SK-N-SH treated with all-trans-retinoic acid at 6 μM for 48 hours (cell line): ENCODE results near the gene OR1I1.

Source experiments
- ATAC-seq: fragments of 200-7000 bp; cut with Tn5 transposase; 3 replicates; pipeline ENCODE4 v1.9.1; 2020; ENCODE audit warnings: mild to moderate bottlenecking, moderate library complexity
- ARNTL ChIP-seq: fragments of 450-650 bp; formaldehyde crosslinking; IDR thresholded peaks from 2 replicates; pipeline ENCODE4 v1.5.0; 2020; ENCODE audit warnings: low read depth, mild to moderate bottlenecking, moderate library complexity, borderline replicate concordance
- BACH2 ChIP-seq: fragments of 250-450 bp; sonication (Bioruptor Pico); IDR thresholded peaks from 2 replicates; pipeline ENCODE4 v1.9.0; 2021; ENCODE audit warnings: mild to moderate bottlenecking, borderline replicate concordance
- CREB5 ChIP-seq: fragments of 250-450 bp; sonication (Bioruptor Pico); IDR thresholded peaks from 2 replicates; pipeline ENCODE4 v1.5.1; 2020; ENCODE audit warnings: low read depth, mild to moderate bottlenecking, moderate library complexity
- CSDC2 ChIP-seq: fragments of 250-450 bp; sonication (Bioruptor Pico); IDR thresholded peaks from 2 replicates; pipeline ENCODE4 v1.5.0; 2020; ENCODE audit warnings: mild to moderate bottlenecking, moderate library complexity
- CSRNP3 ChIP-seq: fragments of 250-450 bp; sonication (Bioruptor Pico); IDR thresholded peaks from 2 replicates; pipeline ENCODE4 v1.5.1; 2021; ENCODE audit warnings: mild to moderate bottlenecking, moderate library complexity
- ESRRG ChIP-seq: fragments of 250-450 bp; sonication (Bioruptor Pico); IDR thresholded peaks from 2 replicates; pipeline ENCODE4 v1.6.1; 2021; ENCODE audit warnings: mild to moderate bottlenecking
- GLIS3 ChIP-seq: fragments of 250-450 bp; sonication (Bioruptor Pico); IDR thresholded peaks from 2 replicates; pipeline ENCODE4 v1.5.0; 2020; ENCODE audit warnings: mild to moderate bottlenecking, moderate library complexity
- ISL1 ChIP-seq: fragments of 250-450 bp; sonication (Bioruptor Pico); IDR thresholded peaks from 2 replicates; pipeline ENCODE4 v2.1.2; 2022; ENCODE audit warnings: mild to moderate bottlenecking, moderate library complexity
- OSR1 ChIP-seq: fragments of 250-450 bp; sonication (Bioruptor Pico); IDR thresholded peaks from 2 replicates; pipeline ENCODE4 v1.8.0; 2022; ENCODE audit warnings: moderate library complexity, mild to moderate bottlenecking, inconsistent platforms
- PATZ1 ChIP-seq: fragments of 250-450 bp; sonication (Bioruptor Pico); IDR thresholded peaks from 2 replicates; pipeline ENCODE4 v1.8.0; 2020; ENCODE audit warnings: mild to moderate bottlenecking, moderate library complexity, borderline replicate concordance
- POU6F1 ChIP-seq: fragments of 250-450 bp; sonication (Bioruptor Pico); IDR thresholded peaks from 2 replicates; pipeline ENCODE4 v1.8.0; 2021; ENCODE audit warnings: low read depth, mild to moderate bottlenecking, moderate library complexity, borderline replicate concordance
- PPARA ChIP-seq: fragments of 250-450 bp; sonication (Bioruptor Pico); IDR thresholded peaks from 2 replicates; pipeline ENCODE4 v1.5.0; 2020; ENCODE audit warnings: mild to moderate bottlenecking, borderline replicate concordance
- RARB ChIP-seq: fragments of 250-450 bp; sonication (Bioruptor Pico); IDR thresholded peaks from 2 replicates; pipeline ENCODE4 v1.8.0; 2021; ENCODE audit warnings: mild to moderate bottlenecking, moderate library complexity
- SNAI2 ChIP-seq: fragments of 250-450 bp; sonication (Bioruptor Pico); IDR thresholded peaks from 2 replicates; pipeline ENCODE4 v1.5.0; 2020; ENCODE audit warnings: mild to moderate bottlenecking, moderate library complexity
- TSHZ2 ChIP-seq: fragments of 250-450 bp; sonication (Bioruptor Pico); IDR thresholded peaks from 2 replicates; pipeline ENCODE4 v1.5.0; 2020; ENCODE audit warnings: mild to moderate bottlenecking, moderate library complexity
- ZFP3 ChIP-seq: fragments of 250-450 bp; sonication (Bioruptor Pico); IDR thresholded peaks from 2 replicates; pipeline ENCODE4 v1.5.0; 2020; ENCODE audit warnings: mild to moderate bottlenecking, moderate library complexity
- ZFP30 ChIP-seq: fragments of 450-650 bp; formaldehyde crosslinking; IDR thresholded peaks from 2 replicates; pipeline ENCODE4 v1.5.0; 2022; ENCODE audit warnings: mild to moderate bottlenecking, moderate library complexity
- ZNF70 ChIP-seq: fragments of 450-650 bp; formaldehyde crosslinking; IDR thresholded peaks from 2 replicates; pipeline ENCODE4 v1.5.0; 2020; ENCODE audit warnings: mild to moderate bottlenecking, moderate library complexity
- ZNF8 ChIP-seq: fragments of 450-650 bp; formaldehyde crosslinking; IDR thresholded peaks from 2 replicates; pipeline ENCODE4 v1.5.0; 2020; ENCODE audit warnings: mild to moderate bottlenecking, moderate library complexity

Gene OR1I1

GRCh38 chr19:15099017-15099582 lies 17.1 kb downstream of the OR1I1 start:
- ATAC-seq = no peak
- no peak for TF ChIP-seq ZFP3 (CRISPR knock-in tag)

- no peak for TF ChIP-seq BACH2 (CRISPR knock-in tag)
- no peak for TF ChIP-seq CSDC2 (CRISPR knock-in tag)
- no peak for TF ChIP-seq PATZ1
- peak; percentile 75 for ATAC-seq
Measured at GRCh38 chr19:15101479-15102082, 19.6 kb downstream of the OR1I1 start.

- TF ChIP-seq OSR1 (CRISPR knock-in tag) = no peak
- no peak for TF ChIP-seq CSRNP3 (CRISPR knock-in tag)
- TF ChIP-seq GLIS3 (CRISPR knock-in tag) = no peak
- TF ChIP-seq ISL1 (CRISPR knock-in tag) = no peak
- no peak for TF ChIP-seq ARNTL (CRISPR knock-in tag)
- no peak for TF ChIP-seq BACH2 (CRISPR knock-in tag)
- TF ChIP-seq PPARA = no peak
- no peak for TF ChIP-seq ESRRG
- no peak for TF ChIP-seq ZFP3 (CRISPR knock-in tag)
- no peak for TF ChIP-seq ZNF70 (CRISPR knock-in tag)
- no peak for TF ChIP-seq ZNF8 (CRISPR knock-in tag)
- TF ChIP-seq CREB5 (CRISPR knock-in tag) = no peak
- TF ChIP-seq RARB (CRISPR knock-in tag) = no peak
- no peak for TF ChIP-seq TSHZ2
- TF ChIP-seq SNAI2 (CRISPR knock-in tag) = no peak
- ATAC-seq = no peak
Measured at GRCh38 chr19:15104003-15104402, 22.0 kb downstream of the OR1I1 start.

GRCh38 chr19:15104411-15104810 lies 22.4 kb downstream of the OR1I1 start:
- TF ChIP-seq ZFP3 (CRISPR knock-in tag) (no peak), ZFP30 (CRISPR knock-in tag) (no peak), SNAI2 (CRISPR knock-in tag) (no peak), ESRRG (no peak), POU6F1 (CRISPR knock-in tag) (no peak), CSDC2 (CRISPR knock-in tag) (no peak)
- ATAC-seq = no peak
